Activated naive CD4-positive, alpha-beta T cell treated with anti-CD3 and anti-CD28 coated beads, Interleukin-2, amount 50 U/mL, for 16 hours (primary cell): ENCODE data around the gene NF1.
A peak's percentile ranks its signal among the peaks of the same experiment; 100 is the strongest.

Experiments used
- DNase-seq: peaks from one replicate; pipeline ENCODE4 v3.0.0-alpha.2; 2020

NF1 gene

DNA sequence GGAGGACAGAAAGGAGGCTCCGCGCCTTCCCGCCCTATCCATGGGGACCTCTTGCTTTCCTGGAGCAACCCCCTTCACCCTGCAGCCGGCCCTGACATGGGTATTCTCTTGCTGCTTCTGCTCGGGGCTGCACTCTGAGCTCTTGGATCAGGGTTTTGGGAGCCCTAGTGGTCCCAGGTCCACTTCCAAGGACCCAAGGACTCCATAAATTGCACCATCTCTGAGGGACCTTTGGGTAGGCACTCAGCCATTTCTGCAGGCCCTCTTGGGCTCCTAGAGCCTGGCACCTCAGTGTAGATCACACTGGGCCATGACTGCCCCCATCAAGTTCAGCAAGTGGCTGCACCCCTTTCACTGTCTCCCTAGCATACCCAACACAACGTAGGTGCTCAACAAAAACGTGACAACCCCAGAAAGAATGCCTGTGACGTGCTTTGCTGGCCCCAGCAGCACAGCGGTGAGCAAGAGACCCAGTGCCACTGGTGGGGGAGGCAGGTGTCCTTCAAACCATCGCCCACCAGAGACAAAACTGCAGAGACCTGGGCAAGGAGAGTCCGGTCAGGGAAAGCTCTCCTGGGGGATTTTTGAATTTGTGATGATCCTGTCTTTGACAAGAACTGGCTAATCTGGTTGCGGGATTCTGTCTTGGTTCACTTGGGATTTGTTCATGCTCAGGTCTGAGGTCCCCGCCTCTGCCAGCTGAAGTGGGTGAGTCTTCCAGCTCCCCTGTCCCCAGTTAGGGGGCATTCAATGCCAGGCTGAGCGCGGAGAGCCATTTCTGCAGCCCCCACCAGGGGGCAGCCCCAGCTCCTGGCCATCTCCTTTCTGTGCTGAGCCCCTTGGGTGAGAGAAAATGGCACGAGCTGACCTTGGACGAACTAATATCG is 294.2 kb downstream of the NF1 start:
- peak; percentile 47 for DNase-seq

- DNase-seq, result no peak
Observed at GRCh38 chr17:31389657-31390381, 295.0 kb downstream of the NF1 start.

GRCh38 chr17:31390426-31390747 is 295.6 kb downstream of the NF1 start:
- DNase-seq, result no peak

DNA sequence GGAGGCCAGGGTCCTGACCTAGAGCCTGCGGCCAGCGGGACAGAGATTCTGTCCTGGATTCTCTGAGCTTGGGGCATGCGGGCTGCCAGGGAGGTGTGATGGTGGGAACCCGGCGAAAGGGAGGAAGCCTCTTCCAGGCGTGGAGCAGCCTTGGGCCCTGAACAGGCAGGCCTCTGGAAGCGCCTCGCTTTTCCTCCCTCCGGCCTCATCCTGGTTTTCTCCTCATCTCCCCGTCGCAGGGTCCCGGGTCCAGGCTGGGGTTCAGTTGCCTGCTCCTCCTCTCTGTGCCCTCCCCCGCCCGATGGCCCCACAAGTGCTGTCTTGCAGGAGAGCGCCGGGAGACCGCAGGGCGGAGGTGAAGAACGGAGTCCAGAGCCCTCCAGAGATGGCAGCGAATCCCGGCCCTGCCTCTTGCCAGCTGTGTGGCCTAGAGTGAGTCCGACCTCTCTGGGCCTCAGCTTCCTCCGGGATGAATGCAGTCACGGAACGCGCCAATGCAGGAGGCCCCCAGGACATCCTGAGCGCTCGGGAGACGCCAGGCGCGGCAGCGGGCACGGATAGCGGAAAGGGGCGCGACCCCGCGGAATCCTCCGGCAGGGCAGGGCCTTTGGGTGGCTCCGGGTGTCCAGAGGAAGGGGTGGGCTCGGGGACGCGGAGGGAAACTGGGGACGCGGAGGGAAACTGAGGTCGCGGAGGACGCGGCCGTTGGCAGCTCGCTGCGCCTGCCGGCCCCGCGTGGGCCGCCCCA is 296.1 kb downstream of the NF1 start:
- no peak for DNase-seq

- no peak for DNase-seq
Observed at GRCh38 chr17:31391496-31391949, 296.7 kb downstream of the NF1 start, which contains the start of gene RAB11FIP4. TSS of gene RAB11FIP4 (plus strand) at chr17:31391675. CDS start at chr17:31391853, 178 bp downstream.

DNA sequence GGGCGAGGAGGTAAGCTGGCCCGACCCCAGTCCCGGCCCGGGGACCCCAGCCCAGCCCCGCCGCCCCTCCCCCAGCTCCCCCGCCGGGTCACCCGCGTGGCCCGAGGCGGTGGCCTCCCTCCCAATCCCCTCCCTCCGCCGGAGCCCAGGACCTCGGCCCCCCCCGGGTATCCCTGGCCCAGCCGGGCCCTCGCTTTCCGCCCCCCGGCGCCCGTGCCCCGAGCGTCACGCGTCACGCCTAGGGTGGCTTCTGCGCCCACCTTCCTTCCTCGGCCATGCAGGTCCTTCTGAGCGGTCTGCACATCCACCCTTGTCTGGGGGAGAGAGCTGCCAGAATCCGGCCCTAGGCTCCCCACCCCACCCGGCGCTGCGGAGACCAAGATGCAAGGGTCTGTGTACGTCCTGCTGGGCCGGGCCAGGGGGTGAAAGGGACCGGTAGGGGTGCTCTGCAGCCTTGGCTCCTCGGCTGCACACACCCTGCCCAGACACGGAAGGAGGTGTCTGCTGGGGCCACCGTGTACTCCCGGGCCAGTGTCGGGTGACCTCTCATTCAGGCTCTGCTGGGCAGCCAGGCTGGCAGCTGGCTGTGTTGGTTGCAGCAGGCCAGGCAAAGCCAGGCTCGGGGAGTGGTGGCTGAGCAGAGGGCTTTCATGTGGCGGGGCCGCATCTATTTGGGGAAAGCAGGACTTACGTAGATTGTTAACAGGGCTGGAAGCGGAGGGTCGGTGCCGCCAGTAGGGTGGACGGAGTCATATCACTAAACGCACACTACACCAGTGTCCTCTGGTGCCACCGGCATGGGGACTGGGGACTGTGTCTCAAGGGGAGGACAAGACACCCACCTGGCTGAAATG is 297.5 kb downstream of the NF1 start:
- no peak for DNase-seq

DNA sequence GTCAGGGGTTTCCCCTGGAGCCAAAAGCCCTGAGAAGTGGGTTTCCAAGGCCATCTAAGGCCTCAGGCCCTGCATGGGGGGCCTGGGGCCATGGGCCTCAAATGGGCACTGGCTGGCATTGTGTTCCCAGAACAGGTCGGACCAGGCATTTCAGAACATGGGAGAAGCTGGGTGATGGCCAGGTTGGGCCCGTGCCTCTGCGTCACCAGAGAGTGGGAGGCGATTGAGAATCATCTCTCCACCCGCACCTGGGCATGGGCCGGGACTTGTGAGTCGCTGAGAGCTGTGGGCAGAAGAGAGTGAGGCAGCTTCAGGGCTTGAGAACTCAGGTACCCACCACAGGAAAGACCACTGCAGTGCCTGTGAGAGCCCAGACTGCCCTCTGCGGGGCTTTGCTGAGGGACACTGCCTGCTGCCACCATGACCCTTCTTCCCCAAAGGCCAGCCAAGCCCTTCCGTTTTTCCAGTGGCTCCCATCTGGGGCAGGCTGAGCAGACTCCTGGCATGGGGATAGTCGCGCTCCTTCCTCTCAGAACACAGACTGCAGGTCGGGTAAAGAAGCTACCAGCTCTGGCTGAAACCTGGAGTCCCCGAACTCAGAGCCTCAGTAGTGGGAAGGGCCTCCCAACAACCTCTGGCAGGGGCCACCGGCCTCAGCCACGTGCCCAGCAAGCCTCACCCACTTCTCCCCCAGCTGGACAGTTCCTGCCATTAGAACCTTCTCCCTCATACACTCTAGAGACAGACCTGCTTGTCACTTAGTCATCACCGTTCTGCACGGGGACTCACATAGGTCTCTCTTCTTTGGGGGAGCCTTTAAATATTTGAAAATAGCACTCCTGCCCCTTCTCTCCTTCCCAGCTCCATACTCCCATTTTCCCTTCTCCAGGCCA is 298.3 kb downstream of the NF1 start:
- DNase-seq, result no peak

DNA sequence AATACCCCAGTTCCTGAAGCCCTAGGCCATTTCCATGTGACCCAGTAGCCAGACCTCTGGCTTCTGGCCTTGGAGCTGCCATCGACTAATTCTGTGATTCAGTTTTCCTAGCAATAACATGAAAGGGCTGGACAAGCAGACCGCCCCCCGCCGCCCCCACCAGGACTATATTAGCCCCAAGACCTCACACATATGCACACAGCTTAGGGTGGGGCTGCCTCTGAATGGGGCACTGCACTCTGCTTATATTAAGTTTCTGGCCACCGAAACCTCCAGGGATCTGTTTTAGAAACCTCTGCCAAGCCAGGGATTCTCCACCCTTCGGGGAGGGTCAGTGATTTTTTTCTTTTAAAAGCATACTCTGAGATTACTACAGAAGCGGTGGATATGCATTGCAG is 299.0 kb downstream of the NF1 start:
- DNase-seq, result no peak

- DNase-seq, result peak; percentile 33
Observed at GRCh38 chr17:31394544-31394943, 299.8 kb downstream of the NF1 start.

GRCh38 chr17:31397256-31397939 is 302.6 kb downstream of the NF1 start:
- DNase-seq, result no peak

- DNase-seq, result no peak
Observed at GRCh38 chr17:31398381-31399311, 303.9 kb downstream of the NF1 start.

DNA sequence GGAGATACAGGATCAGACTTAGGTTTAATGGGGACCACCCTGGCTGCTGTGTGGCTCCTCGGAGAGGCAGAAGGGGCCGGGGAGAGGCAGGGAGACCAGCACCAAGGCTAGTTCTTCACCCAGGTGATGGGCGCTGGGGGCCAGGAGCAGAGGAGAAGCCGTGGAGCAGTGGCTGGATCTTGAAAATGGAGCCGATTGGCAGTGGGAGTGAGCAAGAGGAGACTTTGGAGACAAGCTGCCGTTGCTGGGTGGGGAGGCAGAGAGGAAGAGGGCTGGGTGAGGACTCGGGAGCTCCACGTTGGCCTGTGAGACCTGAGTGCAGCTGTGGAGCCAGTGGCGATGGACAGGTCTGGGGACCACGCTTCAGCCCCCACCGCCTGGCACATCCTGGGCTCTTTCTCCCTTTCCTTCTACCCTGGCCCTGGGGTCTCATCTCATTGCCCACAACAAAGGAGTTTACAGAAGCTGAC is 305.7 kb downstream of the NF1 start:
- DNase-seq, result no peak

GRCh38 chr17:31401456-31402254 is 306.9 kb downstream of the NF1 start:
- DNase-seq, result no peak

- no peak for DNase-seq
Observed at GRCh38 chr17:31404028-31404949, 309.5 kb downstream of the NF1 start.

- DNase-seq, result no peak
Observed at GRCh38 chr17:31405890-31406371, 311.2 kb downstream of the NF1 start.

DNA sequence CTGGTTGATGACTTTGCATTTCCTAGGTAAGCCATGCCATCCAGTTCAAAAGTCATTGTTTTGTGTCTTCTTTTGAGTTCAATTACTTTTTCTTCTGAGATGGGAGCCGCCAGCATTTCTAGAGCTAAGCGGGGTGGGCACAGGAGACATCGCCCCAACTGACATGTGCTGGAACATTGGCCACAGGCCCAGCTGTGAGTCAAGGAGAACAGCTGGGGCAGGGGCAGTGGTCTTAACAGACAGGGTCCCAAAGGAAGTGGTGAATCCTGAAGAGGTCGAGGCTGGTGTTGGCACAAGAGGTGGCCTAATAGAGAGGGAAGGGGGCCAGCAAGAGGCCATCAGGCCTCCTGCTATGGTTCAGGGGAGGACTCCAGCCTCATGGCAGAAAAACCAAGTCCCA is 313.8 kb downstream of the NF1 start:
- DNase-seq, result no peak

DNA sequence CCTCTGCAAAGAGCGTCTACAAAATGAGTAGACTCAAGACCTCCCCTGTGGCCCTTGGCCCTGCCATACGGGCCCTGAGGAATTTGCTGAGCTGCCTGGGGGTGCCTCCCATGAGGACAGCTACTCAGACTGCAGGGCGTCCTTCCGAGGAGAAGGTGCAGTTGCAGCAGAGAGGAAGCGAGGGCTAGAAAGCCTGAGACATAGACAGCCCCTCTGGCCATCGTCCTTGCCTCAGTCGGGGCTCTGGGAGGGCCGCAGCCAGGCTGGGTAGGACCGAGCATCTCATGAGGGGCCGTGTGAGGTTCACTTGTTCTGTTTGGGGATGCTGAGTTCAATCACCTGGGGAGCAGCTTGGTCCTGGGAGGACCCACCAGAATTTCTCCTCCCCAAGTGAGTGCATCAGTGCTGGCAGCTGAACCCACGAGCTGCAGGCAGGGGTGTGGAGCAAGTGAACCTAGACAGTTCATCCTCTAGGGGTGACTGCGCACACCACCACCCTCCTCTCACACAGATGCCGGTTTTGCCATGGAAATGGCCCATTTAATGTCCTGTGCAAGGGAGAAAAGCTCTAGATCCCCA is 317.0 kb downstream of the NF1 start:
- no peak for DNase-seq
